ENCODE measurements around the gene HSPBP1. TPM values are rescaled to one million over a fixed set of nuclear protein-coding genes. Genes with fewer than 3 reads are reported as not detected.
A peak's percentile ranks its signal among the peaks of the same experiment; 100 is the strongest.

The HSPBP1 gene
- total and polyA plus RNA-seq, 12 donors = 18.8 to 49.8 (median 33.2) TPM

GRCh38 chr19:55284405-55285058 is 4.6 kb upstream of the HSPBP1 start:
- intact Hi-C loops (cut with DNase I) = no loop called here
- Histone ChIP-seq H3K4me3 (peak overlapping the region in 2 of 4 donors; percentile 32 to 72), H3K36me3 (replicated peaks in 1 of 2) (no peaks in the 10 kb centered on the region), H3K9me3 (replicated peaks in 1 of 3) (no peaks in the 10 kb centered on the region), H3K27me3 (no peaks in the 10 kb centered on the region), H3K4me1 (replicated peaks in 1 of 2) (peaks cover under 1 to 7% of the 10 kb centered on the region in 2 donors), H3K27ac (peak overlapping the region in 3 of 5 donors; percentile 9 to 86 (median 72))
- no peak for TF ChIP-seq CTCF (IDR thresholded peaks at IDR 0.05)
- 20 to 80% (median 40%) methylated on average over 1 to 16 of the region's 16 CpGs for WGBS, 4 donors
- no peak for DNase-seq

- H3K4me3 ChIP-seq = peak within 1 kb of the TSS in 2 of 4 donors; percentile 32 to 72
- peaks cover 6 to 14% of the 10 kb centered on the region in 2 donors for H3K4me1 ChIP-seq (replicated peaks in 1 of 2)
- intact Hi-C loops (cut with DNase I) = no loop called here
- TF ChIP-seq POLR2A (IDR thresholded peaks at IDR 0.05) = no peak
- TF ChIP-seq CTCF (IDR thresholded peaks at IDR 0.05) = no peak
- no peaks in the 10 kb centered on the region for H3K27me3 ChIP-seq
- DNase-seq = peak; percentile 51 to 85 (median 72)
- H3K36me3 ChIP-seq (replicated peaks in 1 of 2) = no peaks in the 10 kb centered on the region
- 5 to 22% (median 13%) methylated on average over 6 to 36 of the region's 44 CpGs for WGBS, 4 donors
- no peaks in the 10 kb centered on the region for H3K9me3 ChIP-seq (replicated peaks in 1 of 3)
- peak within 1 kb of the TSS in 3 of 5 donors; percentile 9 to 86 (median 72) for H3K27ac ChIP-seq
These were observed 3.9 kb upstream of the HSPBP1 start, which contains the start of gene BRSK1 for GRCh38 chr19:55283548-55284377. BRSK1 (plus strand) TSS chr19:55283997; CDS start chr19:55284443, 446 bp downstream.

GRCh38 chr19:55279340-55279739 is 570 bp downstream of the HSPBP1 start:
- Histone ChIP-seq H3K9me3 (replicated peaks in 1 of 3) (no peaks in the 10 kb centered on the region), H3K27me3 (no peaks in the 10 kb centered on the region), H3K4me3 (peak overlapping the region in 3 of 4 donors; percentile 67 to 94 (median 69)), H3K36me3 (replicated peaks in 1 of 2) (peaks cover 0 to 8% of the 10 kb centered on the region in 2 donors), H3K27ac (peak overlapping the region in 3 of 5 donors; percentile 38 to 87 (median 84)), H3K4me1 (replicated peaks in 1 of 2) (peaks cover 6 to 14% of the 10 kb centered on the region in 2 donors)
- DNase-seq = no peak
- intact Hi-C loops (cut with DNase I) = no loop called here
- TF ChIP-seq POLR2A (IDR thresholded peaks at IDR 0.05) = no peak
- no peak for TF ChIP-seq CTCF (IDR thresholded peaks at IDR 0.05)
- 5 to 7% (median 7%) methylated on average over 10 to 23 of the region's 23 CpGs for WGBS, 4 donors

GRCh38 chr19:55278391-55279135 is 1.3 kb downstream of the HSPBP1 start:
- 75 to 85% (median 80%) methylated on average over 12 to 13 of the region's 13 CpGs for WGBS, 4 donors
- intact Hi-C loops (cut with DNase I) = no loop called here
- TF ChIP-seq CTCF (IDR thresholded peaks at IDR 0.05) (no peak), POLR2A (IDR thresholded peaks at IDR 0.05) (no peak)
- peaks cover 6 to 14% of the 10 kb centered on the region in 2 donors for H3K4me1 ChIP-seq (replicated peaks in 1 of 2)
- no peaks in the 10 kb centered on the region for H3K27me3 ChIP-seq
- H3K27ac ChIP-seq = no peak overlapping the region
- H3K36me3 ChIP-seq (replicated peaks in 1 of 2) = peaks cover 0 to 16% of the 10 kb centered on the region in 2 donors
- DNase-seq = no peak
- H3K9me3 ChIP-seq (replicated peaks in 1 of 3) = no peaks in the 10 kb centered on the region
- H3K4me3 ChIP-seq = no peak overlapping the region

All from adrenal gland (tissue), 12 donors.